ENCODE measurements around the gene PANX1.

Gene PANX1

GRCh38 chr11:94132152-94132558, 3.5 kb downstream of the PANX1 start:
- DNase-seq (ENCODE audit: low read depth): peak; percentile 61
- in situ Hi-C loops (cut with HindIII; ENCODE audit: low sequenced_read_pairs): no loop called here
- no peak overlapping the region for H3K4me3 ChIP-seq (ENCODE audit: low read depth, low read length)
- no peak for TF ChIP-seq CTCF (IDR thresholded peaks at IDR 0.05; ENCODE audit: low read depth, low read length, missing control alignments)

- TF ChIP-seq CTCF (IDR thresholded peaks at IDR 0.05; ENCODE audit: low read depth, low read length, missing control alignments): no peak
- in situ Hi-C loops (cut with HindIII; ENCODE audit: low sequenced_read_pairs): no loop called here
- DNase-seq (ENCODE audit: low read depth): no peak
- H3K4me3 ChIP-seq (ENCODE audit: low read depth, low read length): no peak overlapping the region
Measured at GRCh38 chr11:94132823-94133408, 4.3 kb downstream of the PANX1 start.

GRCh38 chr11:94133752-94134151, 5.1 kb downstream of the PANX1 start:
- in situ Hi-C loops (cut with HindIII; ENCODE audit: low sequenced_read_pairs): no loop called here
- no peak for TF ChIP-seq CTCF (IDR thresholded peaks at IDR 0.05; ENCODE audit: low read depth, low read length, missing control alignments)
- H3K4me3 ChIP-seq (ENCODE audit: low read depth, low read length): no peak overlapping the region
- no peak for DNase-seq (ENCODE audit: low read depth)

- no peak overlapping the region for H3K4me3 ChIP-seq (ENCODE audit: low read depth, low read length)
- in situ Hi-C loops (cut with HindIII; ENCODE audit: low sequenced_read_pairs): no loop called here
- peak; percentile 73 for DNase-seq (ENCODE audit: low read depth)
- TF ChIP-seq CTCF (IDR thresholded peaks at IDR 0.05; ENCODE audit: low read depth, low read length, missing control alignments): no peak
Measured at GRCh38 chr11:94134651-94135512, 6.2 kb downstream of the PANX1 start.

GRCh38 chr11:94139416-94139815, 10.8 kb downstream of the PANX1 start:
- no peak overlapping the region for H3K4me3 ChIP-seq (ENCODE audit: low read depth, low read length)
- TF ChIP-seq CTCF (IDR thresholded peaks at IDR 0.05; ENCODE audit: low read depth, low read length, missing control alignments): no peak
- no peak for DNase-seq (ENCODE audit: low read depth)
- in situ Hi-C loops (cut with HindIII; ENCODE audit: low sequenced_read_pairs): no loop called here

- TF ChIP-seq CTCF (IDR thresholded peaks at IDR 0.05; ENCODE audit: low read depth, low read length, missing control alignments): no peak
- H3K4me3 ChIP-seq (ENCODE audit: low read depth, low read length): no peak overlapping the region
- no peak for DNase-seq (ENCODE audit: low read depth)
- in situ Hi-C loops (cut with HindIII; ENCODE audit: low sequenced_read_pairs): no loop called here
Measured at GRCh38 chr11:94140154-94140655, 11.6 kb downstream of the PANX1 start.
